K562 (cell line): ENCODE measurements around the gene KLHL33. TPM values are rescaled to one million over a fixed set of nuclear protein-coding genes. Genes with fewer than 3 reads are reported as not detected.

Source experiments
- ATAC-seq: fragments of 200-7000 bp; cut with Tn5 transposase; 3 replicates; pipeline ENCODE4 v1.9.1; 2020; ENCODE audit warnings: moderate library complexity
- BruUV-seq: library from RNA; stranded (reverse); fragments of 400-500 nt; replicated peaks from 2 replicates; lab custom pipeline; 2021; lab: Mats Ljungman, UMichigan
- CTCF ChIA-PET: fragments of 300-600 bp; formaldehyde crosslinking; extraction: SDS; loops from one replicate; lab custom pipeline; 2021; ENCODE audit warnings: low intra/inter-chr PET ratio; lab: Yijun Ruan, JAX
- POLR2A ChIA-PET: fragments of 300-600, 350-650 bp; sonication (Branson Sonifier 250); formaldehyde crosslinking; extraction: SDS; loops from one replicate; lab custom pipeline; 2021; ENCODE audit warnings: antibody characterized with exemption, inconsistent platforms; lab: Yijun Ruan, JAX
- DNase-seq, 4 experiments: peaks; one replicate each; pipeline versions ENCODE4 v3.0.0 to v3.0.0-alpha.2; 2011 to 2018; ENCODE audit warnings: low spot score in 3 of 4, mixed read lengths in 3 of 4; ENCODE audit errors: extremely low read depth in 1 of 4
- FAIRE-seq: peaks from 2 replicates; lab custom pipeline; 2011; peaks lifted over from hg19 to GRCh38; lab: Jason Lieb, UNC
- H2AFZ ChIP-seq: 2 replicates; pipeline ENCODE4 v1.6.0; 2011; ENCODE audit warnings: low read depth, low read length, control low read depth, inconsistent platforms
- H3K27ac ChIP-seq: fragments of 200-600 bp; 3 replicates; pipeline ENCODE4 v1.8.0; 2011; ENCODE audit warnings: low read depth, mild to moderate bottlenecking, control low read depth, inconsistent platforms, low read length, moderate library complexity, mixed read lengths; ENCODE audit errors: extremely low read depth
- H3K27me3 ChIP-seq, 2 experiments: fragments of 300-600 bp in 1 of 2; 2 replicates in 1 of 2; 3 replicates in 1 of 2; pipeline versions ENCODE4 v1.6.0 to v1.8.0; 2011; ENCODE audit warnings: inconsistent platforms in 2 of 2, low read length in 2 of 2, mild to moderate bottlenecking in 1 of 2, mixed read lengths in 1 of 2, moderate library complexity in 1 of 2; ENCODE audit not compliant: control insufficient read depth in 2 of 2, insufficient read depth in 2 of 2
- H3K36me3 ChIP-seq: fragments of 300-600 bp; 3 replicates; pipeline ENCODE4 v1.8.0; 2011; ENCODE audit warnings: mild to moderate bottlenecking, low read length, inconsistent platforms; ENCODE audit not compliant: control insufficient read depth, insufficient read depth
- H3K4me1 ChIP-seq, 2 experiments: fragments of 200-600 bp in 1 of 2; replicated peaks in 1 of 2; 2 replicates in 1 of 2; 3 replicates in 1 of 2; pipeline versions ENCODE4 v1.5.1 to v1.8.0; 2011; ENCODE audit warnings: inconsistent platforms in 2 of 2, low read length in 2 of 2, mild to moderate bottlenecking in 1 of 2, mixed read lengths in 1 of 2, moderate library complexity in 1 of 2; ENCODE audit not compliant: control insufficient read depth in 2 of 2, insufficient read depth in 2 of 2
- H3K4me2 ChIP-seq: 2 replicates; pipeline ENCODE4 v1.6.1; 2011; ENCODE audit warnings: low read length, control low read depth, inconsistent platforms, mixed read lengths; ENCODE audit not compliant: insufficient read depth
- H3K4me3 ChIP-seq: fragments of 200-600 bp; sonication (generic), shearing (Covaris generic); 2 replicates; pipeline ENCODE4 v1.5.1; 2016; ENCODE audit warnings: control low read depth, inconsistent platforms
- H3K79me2 ChIP-seq: fragments of 200-600 bp; 3 replicates; pipeline ENCODE4 v1.8.0; 2011; ENCODE audit warnings: low read length, inconsistent platforms; ENCODE audit not compliant: control insufficient read depth, insufficient read depth
- H3K9ac ChIP-seq, 2 experiments: 2 replicates each; pipeline versions ENCODE4 v1.6.0 to v1.6.1; 2011; ENCODE audit warnings: low read depth in 2 of 2, low read length in 2 of 2, control low read depth in 1 of 2, inconsistent platforms in 1 of 2, mild to moderate bottlenecking in 1 of 2, mixed read lengths in 1 of 2; ENCODE audit not compliant: insufficient read depth in 1 of 2
- H3K9me1 ChIP-seq: one replicate; pipeline ENCODE4 v1.6.0; 2011; ENCODE audit warnings: inconsistent platforms, mild to moderate bottlenecking, low read length, moderate library complexity; ENCODE audit not compliant: control insufficient read depth, insufficient read depth
- H3K9me3 ChIP-seq: replicated peaks from 2 replicates; pipeline ENCODE4 v1.5.1; 2011; ENCODE audit warnings: low read depth, low read length, inconsistent platforms; ENCODE audit not compliant: control insufficient read depth, insufficient read depth
- H4K20me1 ChIP-seq: replicated peaks from 2 replicates; pipeline ENCODE4 v1.6.1; 2011; ENCODE audit warnings: low read length, inconsistent platforms, mixed read lengths; ENCODE audit not compliant: control insufficient read depth, insufficient read depth
- CTBP1 ChIP-seq: fragments of 450-650 bp; IDR thresholded peaks from 2 replicates; pipeline ENCODE4 v1.6.1; 2016; ENCODE audit warnings: borderline replicate concordance
- ELF1 ChIP-seq: fragments of 200-800 bp; sonication (Bioruptor generic); IDR thresholded peaks from 2 replicates; pipeline ENCODE4 v1.6.1; 2016; ENCODE audit warnings: missing genetic modification characterization, missing compliant biosample characterization
- HNRNPL ChIP-seq: fragments of 200-400 bp; formaldehyde crosslinking; IDR thresholded peaks from 2 replicates; pipeline ENCODE4 v1.6.1; 2017; ENCODE audit warnings: low read depth, mild to moderate bottlenecking, low read length
- MEIS2 ChIP-seq: fragments of 450-650 bp; IDR thresholded peaks from 2 replicates; pipeline ENCODE4 v1.6.1; 2014; ENCODE audit warnings: mild to moderate bottlenecking; ENCODE audit not compliant: partially characterized antibody
- NFXL1 ChIP-seq: fragments of 450-650 bp; formaldehyde crosslinking; IDR thresholded peaks from 2 replicates; pipeline ENCODE4 v1.4.0; 2021; ENCODE audit warnings: mild to moderate bottlenecking
- POLR2AphosphoS5 ChIP-seq: IDR thresholded peaks from 2 replicates; pipeline ENCODE4 v1.6.1; 2011; ENCODE audit warnings: mild to moderate bottlenecking, low read depth, low read length, moderate library complexity; ENCODE audit not compliant: control insufficient read depth, insufficient read depth
- POLR2H ChIP-seq: IDR thresholded peaks from 2 replicates; pipeline ENCODE4 v1.6.1; 2016; ENCODE audit warnings: missing genetic modification characterization, low read depth, mild to moderate bottlenecking, control low read depth, missing compliant biosample characterization, moderate library complexity
- RNF2 ChIP-seq: sonication (generic); IDR thresholded peaks from 2 replicates; pipeline ENCODE4 v1.6.1; 2016
- SRF ChIP-seq, 2 experiments: fragments of 250-450, 450-650 bp in 1 of 2; sonication (Bioruptor Pico) in 1 of 2; sonication (generic) in 1 of 2; formaldehyde crosslinking; IDR thresholded peaks; 2 replicates each; pipeline versions ENCODE4 v1.5.0 to v1.5.1; 2020 to 2022; ENCODE audit warnings: mild to moderate bottlenecking in 1 of 2, missing genetic modification reagents in 1 of 2
- U2AF1 ChIP-seq: fragments of 200-400 bp; formaldehyde crosslinking; optimal IDR thresholded peaks from 2 replicates; pipeline ENCODE3; 2017; ENCODE audit warnings: mild to moderate bottlenecking, low read depth, low read length, moderate library complexity
- ZSCAN32 ChIP-seq: fragments of 450-650 bp; formaldehyde crosslinking; IDR thresholded peaks from 2 replicates; pipeline ENCODE4 v1.4.0; 2020; ENCODE audit warnings: mild to moderate bottlenecking, moderate library complexity
- WGBS: fragments of 100-300 bp; shearing (Covaris generic); methylation state at CpG from one replicate; pipeline ENCODE4 v1.1.6; 2016; ENCODE audit warnings: low coverage, mixed read lengths; ENCODE audit not compliant: insufficient coverage; ENCODE audit errors: missing lambda C conversion rate; 5-methylcytosine and 5-hydroxymethylcytosine counted together
- in situ Hi-C: fragments of 300-500 bp; cut with MboI; formaldehyde crosslinking; loops from 4 replicates; pipeline ENCODE4 v1.15.0; 2018; ENCODE audit warnings: inconsistent platforms, mixed read lengths
- intact Hi-C: fragments of 100-400 bp; cut with micrococcal nuclease; formaldehyde crosslinking; loops from 2 replicates; pipeline ENCODE4 v1.14.2; 2022
- polyA plus RNA-seq, 8 experiments: library from polyadenylated mRNA; depleted of rRNA in 4 of 8; stranded (reverse) in 5 of 8; unstranded in 3 of 8; fragments of >200 nt; fragmentation: Nextera tagmentation in 2 of 8; fragmentation: Illumina TruSeq in 1 of 8; extraction: Ambion mirVana in 2 of 8; extraction: Trizol in 1 of 8; gene quantifications; 2 replicates each; pipeline versions ENCODE4 v1.2.1 to v1.2.3, GENCODE V29; 2011 to 2014; ENCODE audit warnings: inconsistent platforms in 1 of 8, missing spikeins in 1 of 8
- total RNA-seq, 7 experiments: library from RNA; depleted of rRNA in 6 of 7; stranded (reverse); fragments of >200 nt in 6 of 7; fragmentation: Illumina TruSeq in 2 of 7; extraction: Trizol in 2 of 7; gene quantifications; 2 replicates each; pipeline versions ENCODE4 v1.2.1 to v1.2.3, GENCODE V29; 2011 to 2021; ENCODE audit warnings: low replicate concordance in 1 of 7
- TF ChIP-seq, protein P1 (sequence below), 2 experiments: IDR thresholded peaks in 1 of 2; conservative IDR thresholded peaks in 1 of 2; 2 replicates each; pipeline ENCODE4 v1.6.1; 2016; ENCODE audit warnings: low read depth in 2 of 2, mild to moderate bottlenecking in 1 of 2, missing compliant biosample characterization in 1 of 2, missing genetic modification characterization in 1 of 2, moderate library complexity in 1 of 2
- TF ChIP-seq, protein P2 (sequence below): sonication (generic); formaldehyde crosslinking; IDR thresholded peaks from 2 replicates; pipeline ENCODE4 v1.8.1; 2023; ENCODE audit warnings: mild to moderate bottlenecking, missing genetic modification reagents

The KLHL33 gene
- total and polyA plus RNA-seq, 9 of the 15 experiments (the other 6 are each of a cell fraction or from before 2014, with no cell fraction given): 0.04 to 0.27 (median 0.13) TPM; not detected in 6

GRCh38 chr14:20413744-20414082 lies 22.3 kb downstream of the KLHL33 start:
- CTCF ChIA-PET: no interaction called here
- POLR2A ChIA-PET: interaction anchor here (0.7 to 1.8 kb wide), 4 partner anchors 11 to 48 kb away, joined by 3 to 5 read pairs (median 4); partner anchors contain the start of gene PIP4P1
- Histone ChIP-seq H3K27me3 (no peaks in the 10 kb centered on the region), H3K79me2 (no peaks in the 10 kb centered on the region; the same call in none of the 3 replicates), H4K20me1 (no peaks in the 10 kb centered on the region), H3K4me3 (peak overlapping the region; percentile 93), H3K9me1 (no peaks in the 10 kb centered on the region), H3K4me2 (peak overlapping the region; percentile 95), H2AFZ (peak overlapping the region; percentile 99), H3K27ac (peak overlapping the region; percentile 73), H3K9me3 (no peaks in the 10 kb centered on the region), H3K4me1 (peaks cover 6 to 13% of the 10 kb centered on the region in 2 experiments; a peak in 4 of 5 replicates), H3K9ac (peak overlapping the region; percentile 78 to 95), H3K36me3 (no peaks in the 10 kb centered on the region)
- intact Hi-C loops (loop anchor here (1.0 to 5.0 kb wide), 4 partner anchors 42 to 193 kb away; partner anchors contain the start of genes APEX1 and PARP2), in situ Hi-C loops (loop anchor here (10.0 kb wide), 1 partner anchor 191 kb away; no protein-coding TSS in a partner anchor)
- 0% methylated on average over 5 of the region's 9 CpGs for WGBS
- peak; percentile 40 for FAIRE-seq
- peak in 1 of 4 experiments; percentile 34 for DNase-seq
- BruUV-seq: TSS peak; percentile 88
- ATAC-seq: peak; percentile 36
- no peak for TF ChIP-seq U2AF1
- TF ChIP-seq CTBP1: no peak
- TF ChIP-seq SRF (CRISPR knock-in tag; IDR thresholded peaks at IDR 0.05): peak in 1 of 2 experiments; percentile 84; a peak in 2 of 4 replicates
- peak; percentile 43 for TF ChIP-seq MEIS2
- TF ChIP-seq ZSCAN32 (CRISPR knock-in tag): no peak
- TF ChIP-seq POLR2AphosphoS5: no peak
- peak; percentile 3; the same call in 1 of the 2 replicates for TF ChIP-seq POLR2H
- 0 out of 2 replicates have a peak, but pooled peaks have one; percentile 16 for TF ChIP-seq ELF1 (tag)
- TF ChIP-seq RNF2: no peak
- TF ChIP-seq, protein P1, sequence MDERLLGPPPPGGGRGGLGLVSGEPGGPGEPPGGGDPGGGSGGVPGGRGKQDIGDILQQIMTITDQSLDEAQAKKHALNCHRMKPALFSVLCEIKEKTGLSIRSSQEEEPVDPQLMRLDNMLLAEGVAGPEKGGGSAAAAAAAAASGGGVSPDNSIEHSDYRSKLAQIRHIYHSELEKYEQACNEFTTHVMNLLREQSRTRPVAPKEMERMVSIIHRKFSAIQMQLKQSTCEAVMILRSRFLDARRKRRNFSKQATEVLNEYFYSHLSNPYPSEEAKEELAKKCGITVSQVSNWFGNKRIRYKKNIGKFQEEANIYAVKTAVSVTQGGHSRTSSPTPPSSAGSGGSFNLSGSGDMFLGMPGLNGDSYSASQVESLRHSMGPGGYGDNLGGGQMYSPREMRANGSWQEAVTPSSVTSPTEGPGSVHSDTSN (CRISPR knock-in tag; IDR thresholded peaks at IDR 0.05; ENCODE audit: low read depth): no peak
- TF ChIP-seq, protein P1 (tag; conservative IDR thresholded peaks at IDR 0.05; ENCODE audit: low read depth): 0 out of 2 replicates have a peak, but pooled peaks have one; percentile 56
- TF ChIP-seq HNRNPL: 0 out of 2 replicates have a peak, but pooled peaks have one; percentile 5
- TF ChIP-seq, protein P2, sequence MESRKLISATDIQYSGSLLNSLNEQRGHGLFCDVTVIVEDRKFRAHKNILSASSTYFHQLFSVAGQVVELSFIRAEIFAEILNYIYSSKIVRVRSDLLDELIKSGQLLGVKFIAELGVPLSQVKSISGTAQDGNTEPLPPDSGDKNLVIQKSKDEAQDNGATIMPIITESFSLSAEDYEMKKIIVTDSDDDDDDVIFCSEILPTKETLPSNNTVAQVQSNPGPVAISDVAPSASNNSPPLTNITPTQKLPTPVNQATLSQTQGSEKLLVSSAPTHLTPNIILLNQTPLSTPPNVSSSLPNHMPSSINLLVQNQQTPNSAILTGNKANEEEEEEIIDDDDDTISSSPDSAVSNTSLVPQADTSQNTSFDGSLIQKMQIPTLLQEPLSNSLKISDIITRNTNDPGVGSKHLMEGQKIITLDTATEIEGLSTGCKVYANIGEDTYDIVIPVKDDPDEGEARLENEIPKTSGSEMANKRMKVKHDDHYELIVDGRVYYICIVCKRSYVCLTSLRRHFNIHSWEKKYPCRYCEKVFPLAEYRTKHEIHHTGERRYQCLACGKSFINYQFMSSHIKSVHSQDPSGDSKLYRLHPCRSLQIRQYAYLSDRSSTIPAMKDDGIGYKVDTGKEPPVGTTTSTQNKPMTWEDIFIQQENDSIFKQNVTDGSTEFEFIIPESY (CRISPR knock-in tag): no peak
- no peak for TF ChIP-seq NFXL1 (CRISPR knock-in tag)
